Measurements from ENCODE around the gene CTPS2. TPM values are rescaled to one million over a fixed set of nuclear protein-coding genes. Genes with fewer than 3 reads are reported as not detected.
"Not testable (repeated sequence)": the region's sequence is repeated elsewhere in the genome, so short reads cannot be mapped to it uniquely, and the experiment has no call there.

CTPS2 gene
- total RNA-seq, 1 donor from 2014 or later, result 10.7 TPM

GRCh38 chrX:16629909-16630308 lies 82.6 kb downstream of the CTPS2 start:
- Histone ChIP-seq H3K27me3 (no peaks in the 10 kb centered on the region), H3K4me3 (no peak overlapping the region), H3K4me1 (no peaks in the 10 kb centered on the region), H3K36me3 (no peaks in the 10 kb centered on the region), H3K27ac (no peak overlapping the region), H3K9me3 (no peaks in the 10 kb centered on the region)
- DNase-seq (no peak), ATAC-seq (no peak)
- intact Hi-C loops (cut with DNase I), result no loop called here
- no peak for TF ChIP-seq CTCF (IDR thresholded peaks at IDR 0.05)

DNA sequence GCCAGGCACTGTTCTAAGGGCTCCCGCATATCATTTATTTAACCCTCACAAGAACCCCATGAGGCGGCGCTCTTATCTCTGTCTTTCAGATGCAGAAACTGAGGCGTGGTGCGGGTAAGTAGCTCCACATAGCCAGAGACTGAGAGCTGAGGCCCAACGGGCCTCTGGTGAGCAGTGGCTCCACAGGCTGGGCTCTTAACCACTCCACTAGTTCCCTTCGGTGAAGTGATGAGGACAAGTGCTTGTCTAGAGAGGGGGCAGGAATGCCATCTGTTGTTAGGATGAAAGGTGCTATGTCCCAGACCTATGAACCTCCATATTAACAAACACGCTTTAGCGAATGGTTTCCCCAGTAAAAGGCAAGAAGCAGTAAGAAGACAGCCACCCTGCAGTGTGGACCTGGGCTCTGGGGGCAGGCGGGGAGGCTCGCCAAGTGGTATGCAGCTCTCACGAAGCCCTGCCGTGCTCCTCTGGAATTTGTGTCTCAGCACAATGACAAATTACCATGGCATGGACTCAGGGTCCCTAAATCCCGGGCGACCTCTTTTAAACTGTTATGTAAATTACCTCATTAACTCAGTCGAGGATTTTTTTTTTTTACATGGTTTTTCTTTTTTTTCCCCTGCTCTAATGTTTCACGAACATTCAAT lies 83.4 kb downstream of the CTPS2 start:
- no peaks in the 10 kb centered on the region for H3K9me3 ChIP-seq
- TF ChIP-seq CTCF (IDR thresholded peaks at IDR 0.05), result no peak
- no peak overlapping the region for H3K27ac ChIP-seq
- H3K36me3 ChIP-seq, result no peaks in the 10 kb centered on the region
- ATAC-seq (no peak), DNase-seq (no peak)
- intact Hi-C loops (cut with DNase I), result no loop called here
- no peaks in the 10 kb centered on the region for H3K4me1 ChIP-seq
- no peaks in the 10 kb centered on the region for H3K27me3 ChIP-seq
- no peak overlapping the region for H3K4me3 ChIP-seq

DNA sequence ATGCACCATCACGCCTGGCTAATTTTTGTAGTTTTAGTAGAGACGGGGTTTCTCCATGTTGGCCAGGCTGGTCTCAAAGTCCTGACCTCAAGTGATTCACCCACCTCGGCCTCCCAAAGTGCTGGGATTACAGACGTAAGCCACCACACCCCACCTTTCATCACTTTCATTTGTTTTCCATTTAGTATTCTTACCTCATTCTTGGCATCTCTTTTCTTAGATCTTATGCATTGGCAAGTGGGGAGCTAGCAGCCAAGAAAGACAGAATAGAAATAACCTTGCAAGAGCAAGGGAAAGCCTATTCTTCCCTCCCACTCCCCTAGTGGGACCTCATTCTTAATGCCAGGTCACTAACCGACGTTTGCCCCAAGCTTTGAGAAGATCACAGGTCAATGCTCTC lies 84.0 kb downstream of the CTPS2 start:
- H3K9me3 ChIP-seq; H3K27ac ChIP-seq; H3K4me3 ChIP-seq; H3K27me3 ChIP-seq; intact Hi-C loops (cut with DNase I); H3K4me1 ChIP-seq; ATAC-seq; DNase-seq; H3K36me3 ChIP-seq: not testable (repeated sequence)

- DNase-seq (no peak), ATAC-seq (no peak)
- no peaks in the 10 kb centered on the region for H3K27me3 ChIP-seq
- H3K27ac ChIP-seq, result no peak overlapping the region
- intact Hi-C loops (cut with DNase I), result no loop called here
- no peaks in the 10 kb centered on the region for H3K4me1 ChIP-seq
- TF ChIP-seq CTCF (IDR thresholded peaks at IDR 0.05), result no peak
- no peak overlapping the region for H3K4me3 ChIP-seq
- no peaks in the 10 kb centered on the region for H3K9me3 ChIP-seq
- no peaks in the 10 kb centered on the region for H3K36me3 ChIP-seq
Observed at GRCh38 chrX:16619024-16619423, 93.4 kb downstream of the CTPS2 start.

DNA sequence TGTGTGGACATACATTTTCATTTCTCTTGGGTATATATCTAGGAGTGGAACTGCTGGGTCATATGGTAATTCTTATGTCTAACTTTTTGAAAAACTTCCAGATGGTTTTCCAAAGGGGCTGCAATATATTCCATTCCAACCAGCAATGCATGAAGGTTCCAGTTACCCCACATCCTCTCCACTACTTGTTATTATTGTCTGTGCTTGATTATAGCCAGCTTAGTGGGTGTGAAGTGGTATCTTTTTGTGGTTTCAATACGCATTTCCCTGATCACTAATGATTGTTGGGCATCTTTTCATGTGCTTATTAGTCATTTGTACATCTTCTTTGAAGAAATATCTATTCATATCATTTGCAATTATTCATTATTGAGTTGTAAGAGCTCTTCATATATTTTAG lies 94.0 kb downstream of the CTPS2 start:
- TF ChIP-seq CTCF (IDR thresholded peaks at IDR 0.05), result no peak
- no peak overlapping the region for H3K27ac ChIP-seq
- H3K27me3 ChIP-seq, result no peaks in the 10 kb centered on the region
- intact Hi-C loops (cut with DNase I), result no loop called here
- ATAC-seq (no peak), DNase-seq (no peak)
- no peak overlapping the region for H3K4me3 ChIP-seq
- H3K36me3 ChIP-seq, result no peaks in the 10 kb centered on the region
- H3K9me3 ChIP-seq, result no peaks in the 10 kb centered on the region
- no peaks in the 10 kb centered on the region for H3K4me1 ChIP-seq

GRCh38 chrX:16617382-16617781 lies 95.1 kb downstream of the CTPS2 start:
- no peak overlapping the region for H3K27ac ChIP-seq
- no peaks in the 10 kb centered on the region for H3K36me3 ChIP-seq
- no peaks in the 10 kb centered on the region for H3K4me1 ChIP-seq
- TF ChIP-seq CTCF (IDR thresholded peaks at IDR 0.05), result no peak
- no peaks in the 10 kb centered on the region for H3K9me3 ChIP-seq
- DNase-seq, result no peak
- intact Hi-C loops (cut with DNase I), result no loop called here
- ATAC-seq, result no peak
- no peak overlapping the region for H3K4me3 ChIP-seq
- no peaks in the 10 kb centered on the region for H3K27me3 ChIP-seq
